ENCODE results near the gene PICK1.

Gene PICK1

GRCh38 chr22:38089474-38089851, 32.3 kb downstream of the PICK1 start:
- no peak for DNase-seq

- no peak for DNase-seq
Observed at GRCh38 chr22:38097058-38097457, 39.9 kb downstream of the PICK1 start.

- no peak for DNase-seq
Observed at GRCh38 chr22:38097557-38098409, 40.6 kb downstream of the PICK1 start.

GRCh38 chr22:38098410-38099249, 41.4 kb downstream of the PICK1 start:
- no peak for DNase-seq

- DNase-seq = no peak
Observed at GRCh38 chr22:38103641-38104040, 46.4 kb downstream of the PICK1 start.

- peak; percentile 37 to 49 for DNase-seq
Observed at GRCh38 chr22:38104084-38104483, 46.9 kb downstream of the PICK1 start.

GRCh38 chr22:38106814-38107578, 49.8 kb downstream of the PICK1 start:
- DNase-seq = no peak

GRCh38 chr22:38107692-38108515, 50.7 kb downstream of the PICK1 start:
- no peak for DNase-seq

- no peak for DNase-seq
Observed at GRCh38 chr22:38108561-38109319, 51.5 kb downstream of the PICK1 start.

GRCh38 chr22:38109371-38110001, 52.3 kb downstream of the PICK1 start:
- no peak for DNase-seq

GRCh38 chr22:38110008-38110862, 53.0 kb downstream of the PICK1 start, which contains the start of gene BAIAP2L2:
BAIAP2L2 (minus strand) TSS chr22:38110684; CDS start chr22:38110525, 159 bp downstream.
- DNase-seq = no peak

- DNase-seq = no peak
Observed at GRCh38 chr22:38110863-38111852, 54.0 kb downstream of the PICK1 start.

- DNase-seq = no peak
Observed at GRCh38 chr22:38111925-38112355, 54.7 kb downstream of the PICK1 start.

- no peak for DNase-seq
Observed at GRCh38 chr22:38112381-38112780, 55.2 kb downstream of the PICK1 start.

- DNase-seq = peak; percentile 82 to 87
Observed at GRCh38 chr22:38114484-38115398, 57.5 kb downstream of the PICK1 start.

- DNase-seq = no peak
Observed at GRCh38 chr22:38115423-38116205, 58.4 kb downstream of the PICK1 start.
